Measurements from ENCODE around the gene TNS3. TPM values are rescaled to one million over a fixed set of nuclear protein-coding genes. Genes with fewer than 3 reads are reported as not detected.

The TNS3 gene
- total and polyA plus RNA-seq, 9 of the 15 experiments (the other 6 are each of a cell fraction or from before 2014, with no cell fraction given) = 0.20 TPM; not detected in 8

DNA sequence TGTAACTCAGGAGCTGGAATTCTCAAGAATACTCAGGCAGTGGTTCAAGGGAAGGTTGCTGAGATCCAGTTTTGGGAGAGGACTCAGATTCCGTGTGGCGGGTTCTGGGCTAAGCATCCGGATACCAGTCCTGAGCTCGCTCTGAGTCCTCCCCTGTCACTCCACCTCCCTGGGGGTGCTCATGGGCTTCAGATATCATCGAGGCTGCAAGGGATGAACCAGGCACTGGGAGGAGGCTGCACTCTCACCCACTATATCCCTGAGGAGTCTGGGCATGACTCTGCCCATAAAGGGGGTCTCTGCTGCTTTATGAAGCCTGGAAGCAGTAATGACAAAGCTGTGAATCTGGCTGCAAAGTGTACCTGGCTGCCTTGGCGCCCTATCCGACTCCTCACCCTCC, 188.5 kb downstream of the TNS3 start:
- no TSS peak for BruUV-seq (replicated peaks)
- intact Hi-C loops (cut with micrococcal nuclease) (no loop called here), in situ Hi-C loops (cut with MboI) (no loop called here)
- DNase-seq (ENCODE audit: extremely low read depth in 1 of 4, low spot score in 3 of 4) = no peak
- H3K36me3 ChIP-seq (ENCODE audit: control insufficient read depth, insufficient read depth, low read length) = no peaks in the 10 kb centered on the region
- H3K27me3 ChIP-seq (ENCODE audit: control insufficient read depth in 2 of 2, insufficient read depth in 2 of 2, low read length in 2 of 2) = peaks cover 24 to 77% of the 10 kb centered on the region in 2 experiments; a peak in 4 of 5 replicates
- CTCF ChIA-PET (ENCODE audit: low intra/inter-chr PET ratio) = interaction anchor here (0.6 kb wide), 1 partner anchor 201 kb away, joined by 5 read pairs; no protein-coding TSS in a partner anchor
- H3K4me3 ChIP-seq = no peak overlapping the region
- H2AFZ ChIP-seq (ENCODE audit: low read depth, low read length) = no peak overlapping the region
- H3K79me2 ChIP-seq (ENCODE audit: control insufficient read depth, insufficient read depth, low read length) = no peaks in the 10 kb centered on the region
- H3K4me2 ChIP-seq (ENCODE audit: insufficient read depth, low read length) = no peak overlapping the region
- no peak for FAIRE-seq
- H3K4me1 ChIP-seq (replicated peaks in 1 of 2; ENCODE audit: control insufficient read depth in 2 of 2, insufficient read depth in 2 of 2, low read length in 2 of 2) = no peaks in the 10 kb centered on the region
- H3K27ac ChIP-seq (ENCODE audit: extremely low read depth, low read depth, low read length) = no peak overlapping the region
- POLR2A ChIA-PET = interaction anchor here (1.0 kb wide), 1 partner anchor 8 kb away, joined by 4 read pairs; no protein-coding TSS in a partner anchor
- no peak overlapping the region for H3K9ac ChIP-seq (ENCODE audit: insufficient read depth in 1 of 2, low read depth in 2 of 2, low read length in 2 of 2)
- WGBS (ENCODE audit: insufficient coverage, low coverage, missing lambda C conversion rate) = 0% methylated on average over 5 of the region's 7 CpGs
- no peaks in the 10 kb centered on the region for H3K9me3 ChIP-seq (replicated peaks; ENCODE audit: control insufficient read depth, insufficient read depth, low read depth, low read length)
- no peaks in the 10 kb centered on the region for H4K20me1 ChIP-seq (replicated peaks; ENCODE audit: control insufficient read depth, insufficient read depth, low read length)
- H3K9me1 ChIP-seq (ENCODE audit: control insufficient read depth, insufficient read depth, low read length) = no peaks in the 10 kb centered on the region
- ATAC-seq = no peak
- no peak for TF ChIP-seq CREB1 (IDR thresholded peaks at IDR 0.05)
- TF ChIP-seq CREB1 (CRISPR knock-in tag; IDR thresholded peaks at IDR 0.05) = no peak
- TF ChIP-seq, protein P1, sequence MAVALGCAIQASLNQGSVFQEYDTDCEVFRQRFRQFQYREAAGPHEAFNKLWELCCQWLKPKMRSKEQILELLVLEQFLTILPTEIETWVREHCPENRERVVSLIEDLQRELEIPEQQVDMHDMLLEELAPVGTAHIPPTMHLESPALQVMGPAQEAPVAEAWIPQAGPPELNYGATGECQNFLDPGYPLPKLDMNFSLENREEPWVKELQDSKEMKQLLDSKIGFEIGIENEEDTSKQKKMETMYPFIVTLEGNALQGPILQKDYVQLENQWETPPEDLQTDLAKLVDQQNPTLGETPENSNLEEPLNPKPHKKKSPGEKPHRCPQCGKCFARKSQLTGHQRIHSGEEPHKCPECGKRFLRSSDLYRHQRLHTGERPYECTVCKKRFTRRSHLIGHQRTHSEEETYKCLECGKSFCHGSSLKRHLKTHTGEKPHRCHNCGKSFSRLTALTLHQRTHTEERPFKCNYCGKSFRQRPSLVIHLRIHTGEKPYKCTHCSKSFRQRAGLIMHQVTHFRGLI (CRISPR knock-in tag; IDR thresholded peaks at IDR 0.05) = no peak
- TF ChIP-seq HDAC8 (tag; IDR thresholded peaks at IDR 0.05) = no peak
- TF ChIP-seq, protein P2, sequence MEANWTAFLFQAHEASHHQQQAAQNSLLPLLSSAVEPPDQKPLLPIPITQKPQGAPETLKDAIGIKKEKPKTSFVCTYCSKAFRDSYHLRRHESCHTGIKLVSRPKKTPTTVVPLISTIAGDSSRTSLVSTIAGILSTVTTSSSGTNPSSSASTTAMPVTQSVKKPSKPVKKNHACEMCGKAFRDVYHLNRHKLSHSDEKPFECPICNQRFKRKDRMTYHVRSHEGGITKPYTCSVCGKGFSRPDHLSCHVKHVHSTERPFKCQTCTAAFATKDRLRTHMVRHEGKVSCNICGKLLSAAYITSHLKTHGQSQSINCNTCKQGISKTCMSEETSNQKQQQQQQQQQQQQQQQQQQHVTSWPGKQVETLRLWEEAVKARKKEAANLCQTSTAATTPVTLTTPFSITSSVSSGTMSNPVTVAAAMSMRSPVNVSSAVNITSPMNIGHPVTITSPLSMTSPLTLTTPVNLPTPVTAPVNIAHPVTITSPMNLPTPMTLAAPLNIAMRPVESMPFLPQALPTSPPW (CRISPR knock-in tag; IDR thresholded peaks at IDR 0.05) = no peak
- TF ChIP-seq, protein P3, sequence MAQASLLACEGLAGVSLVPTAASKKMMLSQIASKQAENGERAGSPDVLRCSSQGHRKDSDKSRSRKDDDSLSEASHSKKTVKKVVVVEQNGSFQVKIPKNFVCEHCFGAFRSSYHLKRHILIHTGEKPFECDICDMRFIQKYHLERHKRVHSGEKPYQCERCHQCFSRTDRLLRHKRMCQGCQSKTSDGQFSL (CRISPR knock-in tag; IDR thresholded peaks at IDR 0.05) = no peak
- TF ChIP-seq, protein P3 (tag; IDR thresholded peaks at IDR 0.05) = no peak
- TF ChIP-seq FIP1L1 (IDR thresholded peaks at IDR 0.05; ENCODE audit: low read depth, low read length, poor library complexity, severe bottlenecking) = no peak
- TF ChIP-seq HNRNPL (IDR thresholded peaks at IDR 0.05; ENCODE audit: low read depth, low read length) = no peak
- no peak for TF ChIP-seq HDAC1 (IDR thresholded peaks at IDR 0.05)
- TF ChIP-seq CHD2 (IDR thresholded peaks at IDR 0.05; ENCODE audit: low read depth, low read length) = no peak
- no peak for TF ChIP-seq ARNT (IDR thresholded peaks at IDR 0.05)
- no peak for TF ChIP-seq ZFP1 (CRISPR knock-in tag; IDR thresholded peaks at IDR 0.05)
- TF ChIP-seq ZNF444 (CRISPR knock-in tag; IDR thresholded peaks at IDR 0.05) = no peak
- no peak for TF ChIP-seq NBN (IDR thresholded peaks at IDR 0.05; ENCODE audit: low read depth)
- no peak for TF ChIP-seq HMG20A (CRISPR knock-in tag; conservative IDR thresholded peaks at IDR 0.05)
- TF ChIP-seq ZNF12 (CRISPR knock-in tag; IDR thresholded peaks at IDR 0.05) = no peak
- TF ChIP-seq, protein P4, sequence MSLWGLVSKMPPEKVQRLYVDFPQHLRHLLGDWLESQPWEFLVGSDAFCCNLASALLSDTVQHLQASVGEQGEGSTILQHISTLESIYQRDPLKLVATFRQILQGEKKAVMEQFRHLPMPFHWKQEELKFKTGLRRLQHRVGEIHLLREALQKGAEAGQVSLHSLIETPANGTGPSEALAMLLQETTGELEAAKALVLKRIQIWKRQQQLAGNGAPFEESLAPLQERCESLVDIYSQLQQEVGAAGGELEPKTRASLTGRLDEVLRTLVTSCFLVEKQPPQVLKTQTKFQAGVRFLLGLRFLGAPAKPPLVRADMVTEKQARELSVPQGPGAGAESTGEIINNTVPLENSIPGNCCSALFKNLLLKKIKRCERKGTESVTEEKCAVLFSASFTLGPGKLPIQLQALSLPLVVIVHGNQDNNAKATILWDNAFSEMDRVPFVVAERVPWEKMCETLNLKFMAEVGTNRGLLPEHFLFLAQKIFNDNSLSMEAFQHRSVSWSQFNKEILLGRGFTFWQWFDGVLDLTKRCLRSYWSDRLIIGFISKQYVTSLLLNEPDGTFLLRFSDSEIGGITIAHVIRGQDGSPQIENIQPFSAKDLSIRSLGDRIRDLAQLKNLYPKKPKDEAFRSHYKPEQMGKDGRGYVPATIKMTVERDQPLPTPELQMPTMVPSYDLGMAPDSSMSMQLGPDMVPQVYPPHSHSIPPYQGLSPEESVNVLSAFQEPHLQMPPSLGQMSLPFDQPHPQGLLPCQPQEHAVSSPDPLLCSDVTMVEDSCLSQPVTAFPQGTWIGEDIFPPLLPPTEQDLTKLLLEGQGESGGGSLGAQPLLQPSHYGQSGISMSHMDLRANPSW (CRISPR knock-in tag; IDR thresholded peaks at IDR 0.05) = no peak
- TF ChIP-seq ZNF431 (CRISPR knock-in tag; IDR thresholded peaks at IDR 0.05) = no peak
